Measurements from ENCODE around the gene RFNG. TPM values are rescaled to one million over a fixed set of nuclear protein-coding genes. Genes with fewer than 3 reads are reported as not detected.
A peak's percentile ranks its signal among the peaks of the same experiment; 100 is the strongest.

Gene RFNG
- total RNA-seq, 1 experiment from 2014 or later = 40.4 TPM

DNA sequence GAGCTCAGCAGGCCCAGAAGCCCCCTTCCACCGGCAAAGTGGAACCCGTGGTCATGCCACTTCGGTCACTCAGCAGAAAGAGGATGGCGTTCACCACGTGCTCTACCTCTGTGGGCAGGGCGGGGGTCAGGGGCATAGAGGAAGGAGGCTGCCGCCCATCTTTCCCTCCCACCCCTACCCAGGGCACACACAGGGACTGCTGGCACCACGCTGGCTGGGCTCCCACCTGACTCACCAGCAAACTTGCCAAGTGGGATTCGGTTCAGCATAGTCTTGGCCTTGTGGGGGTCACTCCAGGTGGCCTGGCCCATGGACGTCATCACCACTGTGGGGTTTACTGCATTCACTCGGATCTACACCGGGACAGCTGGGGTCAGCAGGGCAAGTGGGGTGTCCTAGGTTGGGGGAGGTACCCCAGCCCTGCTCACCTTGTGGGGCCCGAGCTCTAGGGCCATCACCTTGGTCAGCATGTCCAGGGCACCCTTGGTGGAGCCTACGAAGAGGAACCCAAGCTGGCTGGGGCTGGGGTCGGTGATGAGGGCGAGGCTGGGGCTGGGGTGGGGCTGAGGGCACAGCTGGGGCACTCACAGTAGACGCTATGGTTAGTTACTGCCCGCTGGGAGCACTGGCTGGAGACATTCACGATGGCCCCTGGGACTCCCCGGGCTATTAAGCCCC, 15.5 kb downstream of the RFNG start:
- DNase-seq = no peak
- ChIA-PET CTCF (interaction anchor here (0.7 kb wide), 2 partner anchors 14 to 68 kb away, joined by 3 to 5 read pairs; no protein-coding TSS in a partner anchor), POLR2A (ENCODE audit: unreplicated experiment) (no interaction called here)
- TSS peak; percentile 59 for BruUV-seq (replicated peaks)
- H3K36me3 ChIP-seq (ENCODE audit: low read depth) = no peaks in the 10 kb centered on the region
- peak overlapping the region; percentile 66; the same call in 1 of the 2 replicates for H3K4me3 ChIP-seq
- peak overlapping the region; percentile 90 for H3K4me2 ChIP-seq
- H3K27me3 ChIP-seq (ENCODE audit: insufficient read depth, low read depth) = no peaks in the 10 kb centered on the region
- H3K9me2 ChIP-seq (ENCODE audit: insufficient read depth) = no peaks in the 10 kb centered on the region
- no peak overlapping the region for H2AFZ ChIP-seq
- 0 out of 2 replicates have a peak, but pooled peaks cover 6% of the 10 kb centered on the region for H3K4me1 ChIP-seq (replicated peaks; ENCODE audit: insufficient read depth)
- H3K79me2 ChIP-seq (ENCODE audit: low read depth) = no peaks in the 10 kb centered on the region
- no peaks in the 10 kb centered on the region for H3K9me3 ChIP-seq (ENCODE audit: insufficient read depth, low read depth)
- intact Hi-C loops (cut with micrococcal nuclease; ENCODE audit: unreplicated experiment) = loop anchor here (2.0 to 10.0 kb wide), 3 partner anchors 61 to 209 kb away; partner anchors contain the start of gene FASN
- no peak overlapping the region for H3K27ac ChIP-seq
- peaks cover 4% of the 10 kb centered on the region; the same call in 1 of the 2 replicates for H3F3A ChIP-seq (ENCODE audit: insufficient read depth, low read depth)
- TF ChIP-seq EZH2 (IDR thresholded peaks at IDR 0.05; ENCODE audit: low read depth) = no peak
- TF ChIP-seq, protein P1, sequence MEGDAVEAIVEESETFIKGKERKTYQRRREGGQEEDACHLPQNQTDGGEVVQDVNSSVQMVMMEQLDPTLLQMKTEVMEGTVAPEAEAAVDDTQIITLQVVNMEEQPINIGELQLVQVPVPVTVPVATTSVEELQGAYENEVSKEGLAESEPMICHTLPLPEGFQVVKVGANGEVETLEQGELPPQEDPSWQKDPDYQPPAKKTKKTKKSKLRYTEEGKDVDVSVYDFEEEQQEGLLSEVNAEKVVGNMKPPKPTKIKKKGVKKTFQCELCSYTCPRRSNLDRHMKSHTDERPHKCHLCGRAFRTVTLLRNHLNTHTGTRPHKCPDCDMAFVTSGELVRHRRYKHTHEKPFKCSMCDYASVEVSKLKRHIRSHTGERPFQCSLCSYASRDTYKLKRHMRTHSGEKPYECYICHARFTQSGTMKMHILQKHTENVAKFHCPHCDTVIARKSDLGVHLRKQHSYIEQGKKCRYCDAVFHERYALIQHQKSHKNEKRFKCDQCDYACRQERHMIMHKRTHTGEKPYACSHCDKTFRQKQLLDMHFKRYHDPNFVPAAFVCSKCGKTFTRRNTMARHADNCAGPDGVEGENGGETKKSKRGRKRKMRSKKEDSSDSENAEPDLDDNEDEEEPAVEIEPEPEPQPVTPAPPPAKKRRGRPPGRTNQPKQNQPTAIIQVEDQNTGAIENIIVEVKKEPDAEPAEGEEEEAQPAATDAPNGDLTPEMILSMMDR (conservative IDR thresholded peaks at IDR 0.05) = no peak
- no peaks in the 10 kb centered on the region for H4K20me1 ChIP-seq (ENCODE audit: insufficient read depth)

DNA sequence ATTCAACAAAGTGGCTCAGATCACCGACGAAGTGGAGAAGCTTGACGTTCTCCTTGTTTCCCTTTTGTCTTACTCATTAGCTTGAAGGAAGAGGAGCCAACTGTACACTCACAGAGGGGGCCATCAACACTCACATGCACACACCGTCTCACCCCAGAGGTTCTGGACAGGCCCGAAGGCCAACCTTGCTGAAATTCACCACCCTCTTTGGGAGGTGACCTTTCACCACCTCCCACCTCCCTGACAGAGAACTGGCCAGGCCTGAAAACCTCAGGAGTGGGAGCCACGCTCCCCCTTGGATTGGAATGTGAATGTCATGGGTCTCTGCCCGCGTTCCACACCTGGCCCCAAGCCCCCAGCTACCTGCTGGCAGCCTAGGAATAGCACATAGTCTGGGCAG, 16.1 kb downstream of the RFNG start:
- CTCF ChIA-PET = interaction anchor here (0.7 kb wide), 1 partner anchor 15 kb away, joined by 3 read pairs; no protein-coding TSS in a partner anchor
- 0 out of 2 replicates have a peak, but pooled peaks cover 6% of the 10 kb centered on the region for H3K4me1 ChIP-seq (replicated peaks; ENCODE audit: insufficient read depth)
- POLR2A ChIA-PET (ENCODE audit: unreplicated experiment) = no interaction called here
- H3K9me2 ChIP-seq (ENCODE audit: insufficient read depth) = no peaks in the 10 kb centered on the region
- no peak overlapping the region for H3K4me3 ChIP-seq
- no peaks in the 10 kb centered on the region for H3K79me2 ChIP-seq (ENCODE audit: low read depth)
- no peak overlapping the region for H3K27ac ChIP-seq
- no peaks in the 10 kb centered on the region for H3K9me3 ChIP-seq (ENCODE audit: insufficient read depth, low read depth)
- TF ChIP-seq, protein P1 (conservative IDR thresholded peaks at IDR 0.05) = no peak
- TF ChIP-seq EZH2 (IDR thresholded peaks at IDR 0.05; ENCODE audit: low read depth) = no peak
- no peak for DNase-seq
- no peak overlapping the region for H2AFZ ChIP-seq
- no peak overlapping the region for H3K4me2 ChIP-seq
- BruUV-seq (replicated peaks) = no TSS peak
- H4K20me1 ChIP-seq (ENCODE audit: insufficient read depth) = no peaks in the 10 kb centered on the region
- H3F3A ChIP-seq (ENCODE audit: insufficient read depth, low read depth) = peaks cover 4% of the 10 kb centered on the region; the same call in 1 of the 2 replicates
- no peaks in the 10 kb centered on the region for H3K36me3 ChIP-seq (ENCODE audit: low read depth)
- intact Hi-C loops (cut with micrococcal nuclease; ENCODE audit: unreplicated experiment) = loop anchor here (5.0 to 10.0 kb wide), 2 partner anchors 62 to 209 kb away; partner anchors contain the start of gene FASN
- no peaks in the 10 kb centered on the region for H3K27me3 ChIP-seq (ENCODE audit: insufficient read depth, low read depth)

DNA sequence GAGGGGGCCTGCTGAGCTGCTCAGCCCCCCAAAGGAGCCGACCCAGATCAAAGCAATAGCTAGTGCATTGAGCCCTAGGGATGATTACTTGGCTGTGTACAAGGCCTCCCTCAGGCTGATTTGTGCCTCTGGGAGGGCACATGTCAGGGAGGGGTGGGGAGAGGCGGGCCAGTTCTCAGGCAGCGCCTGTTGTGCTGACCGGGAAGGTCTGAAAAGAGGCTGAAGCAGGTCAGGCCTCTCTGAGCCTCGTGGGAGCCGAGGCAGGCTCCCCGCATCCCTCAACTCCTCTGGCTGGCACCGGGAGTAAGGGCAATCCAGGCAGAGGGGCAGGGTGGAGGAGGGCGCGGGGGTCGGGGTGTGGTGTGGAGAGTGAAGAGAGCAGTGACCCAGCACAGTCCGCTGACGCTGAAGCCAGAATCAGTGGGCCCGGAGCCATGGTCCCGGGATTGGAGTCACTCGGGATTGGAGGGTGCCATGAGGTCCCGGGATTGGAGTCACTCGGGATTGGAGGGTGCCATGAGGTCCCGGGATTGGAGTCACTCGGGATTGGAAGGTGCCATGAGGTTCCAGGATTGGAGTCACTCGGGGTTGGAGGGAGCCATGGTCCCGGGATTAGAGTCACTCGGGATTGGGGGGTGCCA, 17.1 kb downstream of the RFNG start:
- ChIA-PET POLR2A (ENCODE audit: unreplicated experiment) (no interaction called here), CTCF (no interaction called here)
- intact Hi-C loops (cut with micrococcal nuclease; ENCODE audit: unreplicated experiment) = loop anchor here (5.0 to 10.0 kb wide), 2 partner anchors 63 to 210 kb away; partner anchors contain the start of gene FASN
- Histone ChIP-seq H3K9me3 (ENCODE audit: insufficient read depth, low read depth) (no peaks in the 10 kb centered on the region), H3K36me3 (ENCODE audit: low read depth) (no peaks in the 10 kb centered on the region), H3K9me2 (ENCODE audit: insufficient read depth) (no peaks in the 10 kb centered on the region), H3F3A (ENCODE audit: insufficient read depth, low read depth) (peaks cover 4% of the 10 kb centered on the region; the same call in 1 of the 2 replicates), H3K27ac (no peak overlapping the region), H3K4me3 (no peak overlapping the region), H2AFZ (no peak overlapping the region), H3K79me2 (ENCODE audit: low read depth) (no peaks in the 10 kb centered on the region), H3K4me2 (no peak overlapping the region), H3K27me3 (ENCODE audit: insufficient read depth, low read depth) (no peaks in the 10 kb centered on the region), H4K20me1 (ENCODE audit: insufficient read depth) (no peaks in the 10 kb centered on the region), H3K4me1 (replicated peaks; ENCODE audit: insufficient read depth) (0 out of 2 replicates have a peak, but pooled peaks cover 6% of the 10 kb centered on the region)
- no TSS peak for BruUV-seq (replicated peaks)
- TF ChIP-seq, protein P1 (conservative IDR thresholded peaks at IDR 0.05) = no peak
- TF ChIP-seq EZH2 (IDR thresholded peaks at IDR 0.05; ENCODE audit: low read depth) = no peak
- no peak for DNase-seq

All from PC-9 (cell line).